HG03139 (cell line): ENCODE measurements around the gene NPIPA5.
"Not testable (repeated sequence)": the region's sequence is repeated elsewhere in the genome, so short reads cannot be mapped to it uniquely, and the experiment has no call there.

Source experiments
- ATAC-seq: cut with Tn5 transposase; IDR thresholded peaks from one replicate; pipeline ENCODE4 v1.9.1; 2021; ENCODE audit not compliant: unreplicated experiment

Gene NPIPA5

DNA sequence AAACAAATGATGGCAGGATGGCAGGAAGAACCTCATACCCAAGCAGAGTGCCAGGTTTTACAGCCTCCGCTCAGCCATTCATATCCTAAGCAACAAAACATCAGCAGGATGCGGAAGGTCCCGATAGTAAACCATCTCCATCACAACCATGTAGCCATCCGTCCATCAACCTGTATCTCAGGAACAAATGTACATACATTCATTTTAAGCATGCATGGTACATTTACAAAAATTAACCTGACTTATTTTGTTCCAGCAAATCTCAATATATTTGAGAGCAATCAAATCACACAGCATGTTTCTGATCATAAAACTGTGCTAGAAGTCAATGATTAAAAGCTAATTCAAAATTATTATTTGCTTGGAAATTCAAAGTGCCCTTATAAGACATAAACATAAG lies at the start of gene NPIPA5:
Gene NPIPA5 (minus strand): TSS at position 101 of the 400 bp plus-strand sequence. CDS start 0 bp downstream, at position 101.
- ATAC-seq: not testable (repeated sequence)

DNA sequence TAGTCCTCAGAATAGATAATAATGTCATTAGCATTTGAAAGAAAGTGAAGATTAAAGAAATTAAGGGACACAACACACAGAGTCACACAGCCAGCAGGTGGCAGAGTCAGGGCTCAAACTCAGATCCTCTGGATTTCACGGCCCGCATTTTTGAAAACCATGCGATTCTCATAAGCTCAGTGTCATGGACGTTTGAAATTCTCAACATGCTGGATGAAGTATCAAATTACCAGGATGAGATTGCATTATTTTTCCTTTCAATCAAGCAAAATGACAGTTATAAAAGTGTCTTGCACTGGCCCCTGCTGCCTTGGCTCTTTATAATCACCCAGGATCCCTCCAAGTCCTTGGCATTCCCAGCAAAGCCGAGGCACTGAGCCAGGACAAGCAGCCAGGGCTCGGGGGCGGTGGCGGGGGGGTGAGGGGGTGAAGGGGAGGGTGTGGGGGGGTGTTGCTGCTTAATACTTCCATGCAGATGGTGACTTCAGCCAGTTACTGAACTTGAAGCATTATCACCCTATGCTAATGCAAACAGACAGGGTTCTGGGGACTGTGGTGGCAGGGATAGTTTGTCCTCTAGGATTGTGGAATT lies 49.6 kb upstream of the NPIPA5 start:
- no peak for ATAC-seq

DNA sequence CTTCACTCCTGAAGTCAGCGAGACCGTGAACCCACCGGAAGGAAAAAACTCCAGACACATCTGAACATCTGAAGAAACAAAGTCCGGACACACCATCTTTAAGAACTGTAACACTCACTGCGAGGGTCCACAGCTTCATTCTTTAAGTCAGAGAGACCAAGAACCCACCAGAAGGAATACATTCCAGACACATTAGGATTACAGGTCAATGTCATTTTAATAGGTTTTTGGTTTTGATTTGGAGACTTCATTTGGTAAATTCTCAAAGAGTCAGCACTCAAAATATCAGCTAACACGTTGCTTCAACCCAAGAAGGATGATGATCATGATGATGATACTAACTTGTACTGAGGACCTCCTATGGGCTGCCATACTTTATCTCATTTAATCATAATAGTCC lies 48.7 kb upstream of the NPIPA5 start:
- no peak for ATAC-seq

DNA sequence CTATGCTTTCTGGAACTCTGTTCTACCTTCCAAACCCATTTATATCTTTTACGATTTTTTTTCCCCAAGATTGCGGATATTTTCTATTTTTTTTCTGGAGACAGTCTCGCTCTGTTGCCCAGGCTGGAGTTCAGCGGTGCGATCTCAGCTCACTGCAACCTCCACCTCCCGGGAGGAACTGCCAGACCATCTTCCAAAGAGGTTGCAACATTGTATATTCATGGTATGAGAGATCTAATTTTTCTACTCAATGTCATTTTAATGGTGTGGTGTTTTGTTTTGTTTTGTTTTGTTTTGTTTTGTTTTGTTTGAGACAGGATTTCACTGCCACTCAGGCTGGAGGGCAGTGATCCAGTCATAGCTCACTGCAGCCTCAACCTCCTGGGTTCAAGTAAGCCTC lies 47.8 kb upstream of the NPIPA5 start:
- no peak for ATAC-seq

DNA sequence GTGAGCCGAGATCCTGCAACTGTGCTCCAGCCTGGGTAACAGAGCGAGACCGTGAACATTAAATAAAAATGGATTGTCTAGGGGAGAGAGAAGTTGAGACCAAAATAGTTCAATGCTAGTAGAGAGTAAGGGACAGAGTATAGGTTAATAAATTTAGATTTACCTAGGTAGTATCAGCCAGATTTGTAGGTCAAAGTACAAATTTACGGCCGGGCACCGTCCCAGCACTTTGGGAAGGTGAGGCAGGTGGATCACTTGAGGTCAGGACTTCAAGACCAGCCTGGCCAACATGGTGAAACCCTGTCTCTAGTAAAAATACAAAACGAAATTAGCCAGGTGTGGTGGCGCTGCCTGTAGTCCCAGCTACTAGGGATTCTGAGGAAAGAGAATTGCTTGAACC lies 44.1 kb upstream of the NPIPA5 start:
- no peak for ATAC-seq

DNA sequence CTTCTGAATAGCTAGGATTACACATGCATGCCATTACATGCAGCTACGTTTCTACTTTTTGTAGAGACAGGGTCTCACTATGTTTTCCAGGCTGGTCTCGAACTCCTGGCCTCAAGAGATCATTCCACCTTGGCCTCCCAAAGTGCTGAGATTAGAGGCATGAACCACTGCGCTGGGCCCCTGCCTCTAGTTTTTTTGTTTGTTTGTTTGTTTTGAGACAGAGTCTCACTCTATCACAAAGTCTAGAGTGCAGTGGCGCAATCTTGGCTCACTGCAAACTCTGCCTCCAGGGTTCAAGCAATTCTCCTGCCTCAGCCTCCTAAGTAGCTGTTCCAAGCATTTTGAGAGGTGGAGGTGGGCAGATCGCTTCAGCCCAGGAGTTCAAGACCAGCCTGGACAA lies 43.6 kb upstream of the NPIPA5 start:
- not testable (repeated sequence) for ATAC-seq

DNA sequence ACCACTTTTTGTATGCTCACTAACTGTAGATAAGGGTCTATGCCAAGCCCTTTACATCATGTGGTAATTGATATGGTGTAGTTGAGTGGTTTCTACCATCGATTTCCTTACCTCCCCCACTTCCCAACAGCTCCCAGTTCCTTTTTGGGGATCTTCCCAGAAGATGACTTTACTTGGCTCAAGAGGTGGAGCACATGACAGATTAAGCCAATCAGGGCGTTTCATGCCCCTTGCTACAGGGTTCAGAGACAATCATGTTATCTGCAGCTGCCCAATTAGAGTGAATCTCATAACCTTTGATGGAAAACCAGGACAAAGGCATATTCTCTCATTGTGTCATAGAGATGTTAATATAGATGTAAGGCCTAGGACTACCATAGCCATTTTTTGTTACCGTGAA lies 40.1 kb upstream of the NPIPA5 start:
- no peak for ATAC-seq

DNA sequence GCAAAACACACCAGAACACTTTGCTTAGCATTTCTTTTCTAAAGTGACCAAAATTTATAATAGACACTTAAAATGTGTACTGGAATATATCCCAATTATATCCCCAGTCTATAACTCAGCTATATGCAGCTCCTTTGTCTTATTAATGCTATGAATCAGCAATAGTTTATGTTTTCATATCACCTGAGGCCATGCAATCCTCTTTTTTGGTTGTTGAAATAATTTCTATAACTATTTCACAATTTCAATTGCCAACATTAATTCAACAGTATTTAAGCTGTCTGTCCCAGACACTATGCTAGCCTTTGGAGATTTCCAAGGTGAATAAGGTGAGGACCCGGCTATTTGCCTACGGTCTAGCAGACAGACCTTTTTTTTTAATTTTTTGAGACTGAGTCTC lies 39.1 kb upstream of the NPIPA5 start:
- no peak for ATAC-seq

DNA sequence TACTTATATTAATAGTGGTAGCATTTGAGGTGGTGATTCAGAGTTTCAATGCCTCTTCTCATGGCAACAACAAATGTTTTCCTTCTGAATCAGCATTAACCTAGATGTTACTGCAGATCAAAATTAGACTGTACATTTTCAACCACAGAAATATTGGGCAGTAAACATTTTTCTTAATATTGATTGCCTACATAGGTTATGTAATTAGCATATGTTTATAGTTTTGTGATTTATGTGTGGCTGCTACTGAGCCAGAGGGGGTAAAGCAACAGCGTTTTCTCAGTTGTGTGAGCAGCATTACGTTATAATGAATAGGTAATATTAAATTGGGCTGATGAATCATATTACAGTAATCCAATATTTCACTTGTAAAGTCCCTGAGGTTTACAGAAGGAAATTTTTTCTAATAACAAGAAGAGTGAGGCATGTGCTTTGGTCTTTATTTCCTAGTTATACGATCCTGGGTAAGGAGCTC lies 37.5 kb upstream of the NPIPA5 start:
- ATAC-seq: no peak

DNA sequence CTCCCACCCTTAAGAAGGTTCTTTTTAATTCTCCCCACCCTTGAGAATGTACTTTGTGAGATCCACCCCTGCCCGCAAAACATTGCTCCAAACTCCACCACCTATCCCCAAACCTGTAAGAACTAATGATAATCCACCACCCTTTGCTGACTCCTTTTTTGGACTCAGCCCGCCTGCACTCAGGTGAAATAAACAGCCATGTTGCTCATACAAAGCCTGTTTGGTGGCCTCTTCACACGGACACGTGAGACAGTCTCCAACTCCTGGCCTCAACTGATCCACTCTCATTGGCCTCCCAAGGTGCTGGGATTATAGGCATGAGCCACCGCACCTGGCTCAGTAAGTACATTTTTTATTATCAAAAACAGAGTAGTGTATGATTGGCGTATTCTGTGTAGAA lies 31.4 kb upstream of the NPIPA5 start:
- ATAC-seq: not testable (repeated sequence)

DNA sequence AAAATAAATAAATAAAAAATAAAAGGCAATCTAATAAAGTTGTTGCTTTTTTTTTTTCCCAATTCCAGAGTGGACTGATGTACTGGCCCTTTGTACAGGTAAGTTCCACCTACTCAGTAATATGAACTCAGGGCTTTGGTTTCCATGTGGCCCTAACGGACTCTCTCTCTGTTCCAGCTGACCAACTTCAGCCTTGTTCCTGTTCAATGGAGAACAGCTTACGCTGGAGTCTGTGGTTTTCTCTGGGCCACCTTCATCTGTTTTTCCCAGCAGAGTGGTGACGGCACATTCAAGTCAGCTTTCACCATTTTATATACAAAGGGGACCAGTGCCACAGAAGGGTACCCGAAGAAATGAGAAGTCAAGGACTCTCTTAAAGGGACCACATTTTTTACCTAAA lies 29.7 kb upstream of the NPIPA5 start:
- ATAC-seq: not testable (repeated sequence)

DNA sequence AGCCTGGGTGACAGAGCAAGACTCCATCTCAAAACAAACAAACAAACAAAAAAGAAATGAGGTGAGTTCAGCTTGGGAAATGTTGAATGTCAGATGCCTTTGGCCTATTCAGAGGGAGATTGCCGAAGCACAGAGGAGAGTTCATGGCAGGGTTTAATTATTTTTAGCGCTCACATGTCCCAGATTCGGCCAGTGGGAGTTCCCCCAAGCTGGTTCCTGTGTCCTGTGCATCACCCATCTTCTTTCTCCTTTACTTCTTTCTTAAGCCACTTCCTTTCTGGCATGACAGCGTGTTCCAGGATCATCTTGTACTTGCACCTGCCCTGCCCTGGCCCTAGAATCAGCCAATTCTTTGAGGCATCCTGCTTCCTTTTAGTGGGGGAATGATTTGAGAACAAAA lies 26.7 kb upstream of the NPIPA5 start:
- ATAC-seq: no peak

DNA sequence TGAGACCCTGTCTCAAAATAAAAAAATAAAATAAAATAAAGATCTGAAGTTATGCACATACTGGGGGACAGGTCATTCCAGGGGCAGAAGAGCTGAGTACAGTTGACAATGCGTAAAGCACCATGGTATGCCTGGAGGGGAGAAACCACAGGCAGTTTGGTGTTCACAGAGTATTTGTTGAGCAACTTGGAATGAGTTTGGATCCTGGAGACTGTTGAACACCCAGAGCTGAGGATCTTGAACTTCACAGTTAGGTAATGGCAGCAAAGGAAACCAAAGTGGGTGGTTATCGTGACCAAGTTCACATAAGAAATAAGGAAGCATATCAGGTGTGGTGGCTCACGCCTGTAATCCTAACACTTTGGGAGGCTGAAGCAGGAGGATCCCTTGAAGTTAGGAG lies 26.0 kb upstream of the NPIPA5 start:
- not testable (repeated sequence) for ATAC-seq

DNA sequence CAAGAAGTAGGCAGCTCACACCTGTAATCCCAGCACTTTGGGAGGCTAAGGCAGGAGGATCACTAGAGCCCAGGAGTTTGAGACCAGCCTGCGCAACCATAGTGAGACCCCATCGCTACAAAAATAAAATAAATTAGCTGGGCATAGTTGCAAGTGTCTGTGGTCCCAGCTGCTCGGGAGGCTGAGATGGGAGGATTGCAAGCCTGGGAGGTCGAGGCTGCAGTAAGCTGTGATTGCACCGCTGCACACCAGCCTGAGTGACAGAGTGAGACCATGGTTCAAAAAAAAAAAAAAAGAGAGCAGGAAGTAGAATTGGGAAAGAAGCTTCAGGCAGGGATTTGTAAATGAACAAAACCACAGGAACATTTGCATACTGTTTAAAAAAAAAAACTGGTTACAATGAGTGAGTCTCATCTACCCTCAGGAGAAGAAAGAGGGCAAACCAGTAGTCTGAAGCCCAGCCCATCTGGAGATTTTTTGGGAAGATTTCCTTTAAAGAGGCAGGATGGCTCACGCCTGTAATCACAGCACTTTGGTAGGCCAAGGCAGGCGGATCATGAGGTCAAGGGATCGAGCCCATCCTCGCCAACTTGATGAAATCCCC lies 25.4 kb upstream of the NPIPA5 start:
- ATAC-seq: no peak

DNA sequence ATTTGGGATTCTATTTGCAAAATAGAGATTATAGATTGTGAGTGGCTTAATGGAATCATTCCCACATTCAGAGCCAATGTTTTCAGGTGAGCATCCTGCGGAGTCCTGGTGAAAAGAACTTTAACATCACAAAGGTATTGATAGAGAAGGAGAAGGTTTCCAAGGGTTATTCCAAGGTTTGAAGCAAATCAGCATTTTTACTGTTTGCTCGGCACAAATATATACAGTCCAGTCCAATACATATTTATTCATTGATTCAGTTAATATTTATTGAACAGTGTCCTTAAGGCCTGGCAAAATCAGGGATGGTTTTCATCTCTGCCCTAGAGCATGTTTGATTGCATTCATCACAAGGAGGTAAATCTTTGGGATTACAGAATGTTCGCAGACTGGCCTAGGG lies 23.9 kb upstream of the NPIPA5 start:
- no peak for ATAC-seq

DNA sequence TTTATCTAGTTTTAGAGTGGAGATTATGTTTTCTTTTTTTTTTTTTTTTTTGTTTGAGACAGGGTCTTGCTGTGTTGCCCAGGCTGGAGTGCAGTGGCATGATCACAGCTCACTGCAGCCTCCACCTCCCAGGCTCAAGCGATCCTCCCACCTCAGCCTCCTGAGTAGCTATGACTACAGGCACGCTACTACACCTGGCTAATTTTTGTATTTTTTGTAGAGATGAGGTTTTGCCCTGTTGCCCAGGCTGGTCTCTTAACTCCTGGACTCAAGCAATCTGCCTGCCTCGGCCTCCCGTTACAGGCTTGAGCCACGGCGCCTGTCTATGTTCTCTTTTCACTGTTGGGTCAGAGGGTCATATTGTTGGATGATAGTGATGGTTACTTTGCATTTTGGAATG lies 22.2 kb upstream of the NPIPA5 start:
- ATAC-seq: not testable (repeated sequence)

DNA sequence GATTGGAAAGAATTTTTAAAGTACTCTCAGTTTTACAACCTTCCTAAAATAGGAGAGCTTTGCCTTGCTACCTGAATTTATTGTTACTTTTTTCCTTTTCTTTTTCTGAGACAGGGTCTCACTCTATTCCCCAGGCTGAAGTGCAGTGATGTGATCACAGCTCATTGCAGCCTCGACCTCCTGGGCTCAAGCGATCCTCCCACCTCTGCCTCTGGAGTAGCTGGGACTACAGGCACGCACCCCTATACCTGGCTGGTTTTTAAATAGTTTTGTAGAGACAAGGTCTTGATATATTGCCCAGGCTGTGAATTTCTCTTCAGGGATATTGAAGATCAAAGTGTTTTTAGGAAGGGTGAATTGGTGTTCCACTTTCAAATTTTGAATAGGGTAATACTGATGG lies 21.2 kb upstream of the NPIPA5 start:
- ATAC-seq: no peak

DNA sequence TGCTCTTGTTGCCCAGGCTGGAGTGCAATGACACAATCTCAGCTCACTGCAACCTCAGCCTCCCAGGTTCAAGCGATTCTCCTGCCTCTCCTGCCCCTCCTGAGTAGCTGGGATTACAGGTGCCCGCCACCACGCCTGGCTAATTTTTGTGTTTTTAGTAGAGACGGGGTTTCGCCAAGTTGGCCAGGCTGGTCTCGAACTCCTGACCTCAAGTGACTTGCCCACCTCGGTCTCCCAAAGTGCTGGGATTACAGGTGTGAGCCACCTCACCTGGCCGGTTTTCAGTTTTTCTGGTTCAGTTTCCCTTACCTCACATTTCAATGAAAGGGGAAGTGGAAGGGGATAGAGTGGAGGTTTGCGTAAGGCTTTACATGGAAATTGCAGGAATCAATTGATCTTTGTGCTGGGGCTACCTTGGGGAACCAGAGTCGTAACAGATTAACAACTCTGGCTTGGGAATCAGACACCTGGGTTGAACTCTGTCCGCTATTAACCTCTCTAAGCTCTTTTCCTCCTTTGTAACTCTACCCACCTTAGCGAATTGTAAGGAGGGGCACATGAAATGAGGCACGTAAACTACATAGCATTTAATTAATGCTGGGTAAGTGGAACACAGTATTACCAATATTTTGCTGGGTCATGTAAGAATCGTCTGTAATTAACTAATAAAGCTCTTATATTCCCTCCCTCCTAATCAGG lies 20.7 kb upstream of the NPIPA5 start:
- no peak for ATAC-seq

DNA sequence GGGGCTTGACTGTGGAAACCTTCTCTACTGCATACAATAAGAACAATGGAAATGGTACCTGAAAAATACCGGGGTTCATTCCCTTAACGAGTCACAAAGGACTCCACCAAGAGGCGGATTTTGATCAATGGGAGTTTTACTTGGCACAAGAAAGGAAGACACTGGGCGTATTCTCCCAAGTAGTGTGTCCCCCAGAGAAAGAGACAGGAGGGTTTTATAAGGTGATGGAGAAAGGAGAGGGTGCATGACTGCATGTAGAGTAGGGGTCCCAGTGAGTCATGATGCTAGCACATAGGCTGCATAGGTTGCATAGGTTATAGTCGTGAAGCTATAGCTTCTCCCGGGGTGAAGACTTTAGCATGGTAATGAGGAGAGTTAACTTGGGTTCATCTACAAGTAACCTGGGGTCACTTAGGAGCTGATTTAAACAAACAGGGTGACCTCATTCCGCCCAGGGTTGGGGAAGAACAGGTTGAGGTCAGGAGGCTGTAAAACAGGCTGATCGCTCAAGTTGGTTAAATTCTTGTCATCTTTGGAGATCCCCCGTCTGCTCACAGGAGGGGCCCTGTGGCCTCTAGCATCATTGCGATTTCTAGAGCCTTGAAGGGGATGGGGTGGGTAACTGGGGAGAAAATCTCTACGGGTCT lies 19.0 kb upstream of the NPIPA5 start:
- no peak for ATAC-seq

DNA sequence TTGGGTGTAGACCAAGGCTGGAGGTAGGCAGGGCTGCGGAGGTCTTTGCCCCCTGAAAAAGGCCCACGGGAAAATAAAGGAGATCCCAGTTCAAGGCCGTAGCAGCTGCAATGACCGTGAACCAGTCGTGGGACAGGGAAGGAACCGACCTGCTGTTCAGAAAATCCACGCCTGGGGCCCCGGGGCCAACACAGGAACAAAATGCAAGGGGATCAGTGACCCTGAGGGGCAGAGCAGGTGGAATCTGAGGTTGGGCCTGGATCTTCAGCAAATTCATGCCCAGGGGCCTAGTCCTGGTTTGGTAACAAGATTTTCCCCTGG lies 18.4 kb upstream of the NPIPA5 start:
- not testable (repeated sequence) for ATAC-seq

DNA sequence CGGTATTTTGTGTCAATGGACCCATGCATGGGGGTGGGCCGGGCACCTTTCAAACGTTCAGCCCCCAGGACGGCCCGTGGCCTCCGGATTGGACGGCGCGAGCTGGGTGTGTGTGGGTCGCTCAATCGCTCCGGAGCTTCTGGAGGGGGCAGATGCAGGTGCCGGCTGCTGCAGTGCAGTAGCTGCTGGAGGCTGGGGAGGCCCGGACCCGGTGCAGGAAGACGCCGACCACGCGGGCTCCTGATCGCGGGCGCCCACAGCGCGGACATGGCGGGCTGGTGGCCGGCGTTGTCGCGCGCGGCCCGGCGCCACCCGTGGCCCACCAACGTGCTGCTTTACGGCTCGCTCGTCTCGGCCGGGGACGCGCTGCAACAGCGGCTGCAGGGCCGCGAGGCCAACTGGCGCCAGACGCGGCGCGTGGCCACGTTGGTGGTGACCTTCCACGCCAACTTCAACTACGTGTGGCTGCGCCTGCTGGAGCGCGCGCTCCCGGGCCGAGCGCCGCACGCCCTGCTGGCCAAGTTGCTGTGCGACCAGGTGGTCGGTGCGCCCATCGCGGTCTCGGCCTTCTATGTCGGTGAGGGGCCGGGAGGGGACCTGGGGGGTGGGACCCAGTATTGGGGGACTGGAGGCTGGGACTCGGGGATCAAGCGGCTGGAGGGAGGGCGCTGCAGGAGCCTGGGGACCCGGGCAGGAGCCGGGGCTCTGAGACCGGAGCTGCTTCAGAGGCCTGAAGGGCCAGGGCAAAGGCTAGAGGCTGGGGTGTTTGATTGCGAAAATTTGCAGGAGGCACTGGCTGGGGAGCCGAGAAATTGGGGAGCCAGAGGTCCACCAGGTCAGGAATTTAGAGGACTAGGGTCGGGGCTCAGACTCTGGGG lies 17.8 kb upstream of the NPIPA5 start, which contains the start of gene MPV17L:
Gene MPV17L (plus strand): TSS at position 124 of the 878 bp plus-strand sequence. CDS start 144 bp downstream, at position 268.
- ATAC-seq: not testable (repeated sequence)
